SHP77 (cell line): ENCODE data around the gene PITPNC1.
"Not testable (repeated sequence)": the region's sequence is repeated elsewhere in the genome, so short reads cannot be mapped to it uniquely, and the experiment has no call there.

Experiments
- DNase-seq, 2 experiments: peaks; one replicate each; lab custom pipeline; 2025; lab: John Stamatoyannopoulos, UW

The PITPNC1 gene

DNA sequence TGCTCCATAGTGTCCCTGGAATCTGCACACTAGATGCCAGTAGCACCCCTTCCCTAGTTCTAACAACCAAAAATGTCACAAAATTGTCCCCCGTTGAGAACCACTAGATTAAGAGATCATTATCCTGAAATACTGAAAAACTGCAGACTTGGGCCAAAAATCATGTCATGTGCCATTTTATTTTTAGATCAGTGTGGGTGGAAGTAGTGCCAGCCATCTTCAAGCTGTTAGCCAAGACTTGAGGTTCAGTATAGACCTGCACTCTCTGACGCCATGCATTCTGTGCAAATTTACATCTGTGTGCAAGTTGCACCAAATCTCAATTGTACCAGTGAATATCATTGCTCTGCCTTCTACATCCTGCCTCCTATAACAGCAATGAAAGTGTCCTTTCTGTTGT is 309.2 kb downstream of the PITPNC1 start:
- no peak for DNase-seq

DNA sequence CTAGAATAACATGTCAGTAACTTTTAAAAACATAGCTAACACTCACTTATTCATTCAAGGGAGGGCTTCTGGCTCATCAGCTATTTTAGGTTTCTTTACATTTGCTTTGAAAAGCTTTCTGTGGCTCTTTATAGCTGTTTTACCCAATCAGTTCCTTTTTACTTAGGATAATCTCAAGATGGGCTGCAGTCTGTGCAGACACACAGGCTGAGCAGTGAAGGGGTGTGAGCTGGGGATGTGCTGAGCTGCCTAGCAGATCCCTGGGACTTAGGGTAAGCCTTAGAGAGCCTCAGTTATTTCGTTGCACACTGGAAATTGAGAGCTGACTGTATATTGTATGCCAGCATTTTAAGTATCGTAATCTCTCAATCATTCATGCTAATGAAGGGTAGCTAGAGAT is 310.4 kb downstream of the PITPNC1 start:
- no peak for DNase-seq

DNA sequence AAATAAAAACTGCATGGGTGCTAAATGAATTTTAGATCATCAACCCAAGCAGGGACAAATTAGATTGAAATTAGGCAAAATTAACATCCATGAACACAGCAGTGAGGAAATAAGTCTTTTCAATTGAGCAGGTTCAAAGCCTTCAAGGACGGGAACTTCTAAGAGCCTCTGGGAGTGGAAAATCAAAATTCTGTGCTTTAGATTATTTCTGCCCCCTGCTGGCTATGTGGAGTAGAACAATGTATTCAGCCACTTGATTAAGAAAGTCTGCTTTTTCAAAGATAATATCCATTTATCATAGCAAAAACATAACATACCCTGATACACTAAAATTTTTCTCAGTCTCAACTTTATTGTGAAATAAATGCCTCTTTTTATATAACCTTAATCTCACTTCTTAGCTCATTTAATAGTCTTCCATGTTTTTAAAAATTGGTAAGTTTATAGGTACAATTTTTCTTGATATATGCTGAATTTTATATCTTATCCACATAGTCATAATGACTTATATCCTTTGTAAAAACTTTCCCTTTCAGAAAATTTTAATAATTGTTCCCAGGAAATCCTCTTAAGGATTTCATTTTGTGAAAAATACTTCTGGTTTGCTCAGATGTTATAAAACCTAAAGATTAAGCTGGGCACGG is 312.6 kb downstream of the PITPNC1 start:
- DNase-seq: peak; percentile 32 to 73

DNA sequence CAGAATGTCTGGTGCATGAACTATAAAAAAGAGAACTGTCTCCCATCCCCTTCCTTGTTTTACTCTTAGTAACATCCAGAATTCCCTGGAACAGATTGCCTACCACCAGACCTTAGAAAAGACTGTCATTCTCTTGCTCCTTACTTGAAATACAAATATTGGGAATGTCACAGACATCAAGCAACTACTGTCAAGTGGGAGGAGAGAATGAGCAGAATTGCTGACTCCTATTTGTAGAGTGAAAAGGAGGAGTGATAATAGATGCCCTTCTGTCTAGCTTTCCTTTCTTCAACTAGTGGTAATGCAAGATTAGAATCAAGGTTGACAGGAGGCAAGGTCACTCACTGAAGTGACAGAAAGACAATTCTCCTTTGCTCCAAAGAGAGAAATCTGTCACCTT is 316.7 kb downstream of the PITPNC1 start:
- DNase-seq: no peak

DNA sequence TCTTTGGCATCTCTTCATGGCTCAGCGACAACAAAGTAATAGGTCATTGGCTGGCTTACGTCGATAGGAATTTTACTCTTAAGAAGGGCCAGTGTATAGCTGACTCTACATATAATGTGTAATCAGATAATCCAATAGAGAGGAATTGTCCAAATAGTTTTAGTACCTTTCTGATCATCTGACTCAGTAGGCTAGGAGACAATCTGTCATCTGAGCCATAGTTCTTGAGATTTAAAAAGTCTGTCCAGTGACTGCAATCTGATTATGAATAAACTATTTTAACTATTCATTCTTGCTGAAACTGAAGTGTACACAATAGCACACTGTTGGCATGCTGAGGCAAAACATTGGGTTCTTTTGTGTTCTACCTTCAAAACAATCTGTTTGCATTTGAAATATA is 319.3 kb downstream of the PITPNC1 start:
- DNase-seq: no peak

DNA sequence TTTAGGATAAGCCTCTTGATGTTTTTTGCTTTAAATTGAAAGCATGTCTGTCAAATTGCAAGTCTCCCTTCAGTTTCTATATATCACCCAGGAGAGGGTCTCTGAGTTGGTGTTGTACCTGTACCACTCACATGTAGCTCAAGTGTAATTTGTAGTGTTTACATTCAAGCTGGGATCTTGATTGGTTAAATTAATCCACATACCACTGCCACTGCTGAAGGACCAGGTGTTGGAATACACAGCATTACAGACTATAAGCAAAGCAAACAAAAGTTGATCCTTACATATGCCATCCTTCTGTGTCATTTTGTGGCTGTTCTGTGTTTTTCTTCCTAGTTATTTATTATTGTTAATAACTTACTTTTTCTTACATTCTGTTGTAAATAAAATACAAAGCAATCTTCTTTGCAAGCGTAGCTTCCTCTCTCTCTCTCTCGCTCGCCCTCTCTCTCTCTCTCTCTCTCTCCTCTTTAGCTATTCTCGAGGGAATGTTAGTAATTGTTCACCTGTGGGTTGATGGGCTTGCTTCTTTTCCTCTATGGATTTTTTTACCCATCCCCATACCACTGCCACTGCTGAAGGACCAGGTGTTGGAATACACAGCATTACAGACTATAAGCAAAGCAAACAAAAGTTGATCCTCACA is 319.9 kb downstream of the PITPNC1 start:
- DNase-seq: peak in 1 of 2 experiments; percentile 1

DNA sequence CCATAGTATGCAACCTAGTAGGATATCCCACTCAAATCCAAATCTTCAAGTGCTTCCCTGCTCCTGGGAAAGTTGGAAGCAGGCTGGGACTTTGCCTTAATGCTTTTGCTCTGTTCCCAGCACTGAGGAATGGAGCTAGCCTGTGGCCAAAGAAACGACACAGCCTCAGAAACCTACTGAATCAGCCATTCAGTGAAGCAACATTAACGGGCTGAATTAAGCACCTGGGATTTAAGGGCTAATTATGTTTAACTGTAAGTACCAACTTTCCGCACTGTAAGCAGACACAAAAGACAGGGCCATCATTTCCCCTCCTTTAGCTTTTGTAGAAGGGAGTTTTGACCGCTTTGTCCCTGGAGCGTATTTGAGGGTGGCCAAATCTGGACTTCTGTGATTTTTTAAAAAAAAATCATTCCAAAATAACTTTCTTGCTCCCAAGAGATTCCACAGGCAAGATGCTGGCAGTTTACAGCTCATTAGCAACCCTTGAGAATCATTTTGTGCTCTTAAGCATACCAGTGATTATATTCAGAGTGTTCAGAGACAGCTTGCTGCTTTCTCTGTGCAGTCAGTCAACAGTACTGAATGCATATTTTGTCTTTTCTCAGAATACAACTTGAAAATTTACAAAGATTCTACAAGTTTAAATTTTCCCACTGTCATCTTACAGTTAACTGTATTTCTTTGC is 323.1 kb downstream of the PITPNC1 start:
- no peak for DNase-seq

DNA sequence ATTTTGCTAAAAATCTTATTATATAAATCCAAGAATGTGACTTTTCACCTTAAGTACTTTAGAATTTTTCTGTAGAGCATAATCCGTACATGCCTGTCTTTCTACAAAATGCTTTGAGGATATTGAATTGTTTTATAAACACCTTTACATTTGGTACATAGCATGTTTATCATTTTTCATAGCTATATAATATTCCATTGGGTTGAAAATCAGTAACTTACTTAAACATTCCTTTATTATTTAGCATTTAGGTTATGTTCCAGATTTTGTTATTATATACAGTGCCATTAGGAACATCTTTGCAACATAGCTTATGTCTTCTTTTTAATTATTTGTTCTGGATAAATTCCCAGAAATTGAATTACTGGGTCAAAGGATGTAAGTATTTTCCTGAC is 323.6 kb downstream of the PITPNC1 start:
- DNase-seq: no peak

DNA sequence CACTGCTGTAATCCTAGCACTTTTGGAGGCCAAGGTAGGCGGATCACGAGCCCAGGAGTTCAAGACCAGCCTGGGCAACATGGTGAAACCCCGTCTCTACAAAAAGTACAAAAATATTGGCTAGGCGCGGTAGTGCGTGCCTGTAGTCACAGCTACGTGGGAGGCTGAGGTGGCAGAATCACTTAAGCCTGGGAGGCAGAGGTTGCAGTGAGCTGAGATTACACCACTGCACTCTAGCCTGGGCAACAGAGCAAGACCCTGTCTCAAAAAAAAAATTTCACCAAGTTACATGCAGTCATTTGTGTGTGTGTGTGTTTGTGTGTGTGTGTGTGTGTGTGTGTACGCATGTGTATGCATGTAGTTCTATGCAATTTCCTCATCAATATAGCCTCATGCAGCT is 325.8 kb downstream of the PITPNC1 start:
- DNase-seq: not testable (repeated sequence)

DNA sequence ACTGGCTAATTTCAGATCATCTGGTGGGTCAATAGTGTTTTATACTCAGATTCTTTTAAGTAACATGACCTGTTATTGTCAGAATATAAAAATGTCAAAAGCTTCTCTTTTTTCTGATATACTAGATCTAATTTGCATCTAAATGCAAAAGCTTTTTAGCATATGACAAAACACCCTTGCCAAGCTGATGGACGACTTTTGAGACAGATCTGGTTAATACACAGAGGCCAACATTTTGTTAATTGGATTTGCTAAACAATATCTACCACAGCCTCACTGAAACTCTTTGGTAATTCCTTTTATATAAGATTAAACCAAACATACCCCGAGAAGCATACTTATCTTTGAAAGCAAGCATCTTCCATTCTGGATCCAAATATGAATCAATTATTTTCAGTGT is 330.4 kb downstream of the PITPNC1 start:
- no peak for DNase-seq

DNA sequence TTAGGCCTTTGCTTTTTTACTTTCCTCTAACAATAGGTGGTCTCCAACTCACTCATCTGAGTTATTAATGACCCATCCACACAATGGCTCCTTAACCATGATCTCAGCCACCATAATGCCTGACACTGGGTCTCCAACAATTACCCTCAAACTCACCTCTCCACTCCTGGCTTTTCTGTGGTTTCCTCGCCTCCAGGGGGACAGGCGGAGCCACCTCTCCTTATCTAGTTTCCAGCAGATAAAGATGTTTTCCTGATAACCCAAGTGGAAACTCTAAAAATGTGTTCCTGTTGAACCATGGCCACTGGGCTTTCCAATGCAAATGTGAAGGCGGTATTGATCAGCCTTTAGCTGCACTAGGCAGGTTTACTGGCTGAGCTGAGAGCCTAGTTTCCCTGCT is 331.3 kb downstream of the PITPNC1 start:
- DNase-seq: no peak

DNA sequence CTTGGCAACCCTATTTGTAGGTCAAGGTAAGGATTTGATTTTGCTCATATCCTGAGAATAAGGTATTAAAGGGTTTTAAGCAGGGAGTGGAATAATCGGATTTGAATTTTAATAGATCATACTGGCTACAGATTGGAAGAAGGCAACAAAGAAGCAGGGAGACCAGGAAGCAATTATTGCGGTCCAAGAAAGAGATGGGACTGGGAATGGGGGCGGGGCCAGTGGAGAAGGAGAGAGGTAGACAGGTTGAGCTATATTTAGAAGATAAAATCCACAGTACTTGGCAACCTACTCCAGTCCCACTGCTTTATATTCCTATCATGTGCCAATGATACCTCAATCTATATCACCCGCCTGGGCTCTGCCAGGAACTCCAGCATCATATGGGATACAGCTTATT is 334.8 kb downstream of the PITPNC1 start:
- DNase-seq: no peak

DNA sequence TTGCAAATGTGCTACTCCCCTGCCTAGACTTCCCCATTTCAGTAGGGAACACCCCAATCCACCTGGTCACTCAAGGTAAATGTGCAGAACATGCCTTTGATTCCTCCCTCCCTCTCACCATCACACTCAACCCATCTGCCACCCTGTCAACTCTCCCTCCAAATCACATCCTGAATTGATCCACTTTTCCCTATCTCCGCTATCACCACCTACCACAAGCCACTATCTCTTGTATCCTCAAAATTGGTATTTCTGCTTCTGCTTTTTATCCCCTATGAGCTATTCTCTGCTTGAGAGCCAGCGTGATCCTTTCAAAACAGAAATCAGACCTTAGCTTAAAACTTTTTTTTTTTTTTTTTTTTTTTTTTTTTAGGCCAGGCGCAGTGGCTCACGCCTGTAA is 335.3 kb downstream of the PITPNC1 start:
- DNase-seq: no peak

DNA sequence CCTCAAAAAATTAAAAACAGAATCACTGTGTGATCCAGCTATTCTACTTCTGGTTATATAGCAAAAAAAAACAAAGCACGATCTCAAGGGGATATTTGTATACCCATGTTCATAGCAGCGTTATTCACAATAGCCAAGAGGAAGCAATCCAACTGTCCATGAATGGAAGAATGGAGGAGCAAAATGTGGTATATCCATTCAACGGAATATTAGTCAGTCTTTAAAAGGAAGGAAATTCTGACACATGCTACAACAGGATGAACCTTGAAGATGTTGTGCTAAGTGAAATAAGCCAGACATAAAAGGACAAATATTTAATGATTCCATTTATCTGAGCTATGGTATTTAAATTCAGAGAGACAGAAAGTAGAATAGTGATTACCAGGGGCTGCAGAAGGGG is 336.1 kb downstream of the PITPNC1 start:
- no peak for DNase-seq

DNA sequence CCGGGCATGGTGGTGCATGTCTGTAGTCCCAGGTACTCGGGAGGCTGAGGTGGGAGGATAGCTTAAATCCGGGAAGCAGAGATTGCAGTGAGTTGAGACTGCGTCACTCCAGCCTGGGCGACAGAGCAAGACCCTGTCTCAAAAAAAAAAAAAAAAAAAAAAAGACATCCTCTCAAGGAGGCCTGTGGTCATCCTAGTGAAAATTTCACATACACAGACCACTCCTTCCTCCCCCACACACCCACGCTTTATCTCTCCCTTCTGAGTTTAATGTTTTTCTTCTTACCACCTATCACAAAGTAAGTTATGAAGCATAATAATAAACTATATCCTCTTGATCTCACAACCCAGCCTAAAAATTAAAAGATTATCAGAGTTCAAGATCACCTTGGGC is 339.3 kb downstream of the PITPNC1 start:
- no peak for DNase-seq

DNA sequence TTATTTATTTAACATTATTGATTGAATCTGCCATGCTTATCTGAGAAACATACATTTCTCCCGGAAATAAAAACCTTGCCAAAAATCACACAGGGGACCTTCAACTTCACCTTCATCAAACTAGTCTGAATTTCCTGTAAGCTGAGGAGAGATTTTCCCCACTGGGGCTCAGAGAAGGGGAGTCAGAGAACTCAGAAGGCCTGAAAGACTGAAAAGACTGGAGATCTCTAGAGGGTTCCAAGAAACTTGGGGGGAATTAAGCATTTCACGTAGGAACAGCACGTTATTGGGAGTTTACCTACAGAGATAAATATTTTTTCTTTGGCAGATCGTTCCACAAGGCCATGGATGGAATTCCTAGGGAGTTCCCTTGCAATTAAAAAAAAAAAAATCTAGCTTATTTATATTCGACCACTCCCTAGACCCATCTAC is 340.1 kb downstream of the PITPNC1 start:
- DNase-seq: no peak

DNA sequence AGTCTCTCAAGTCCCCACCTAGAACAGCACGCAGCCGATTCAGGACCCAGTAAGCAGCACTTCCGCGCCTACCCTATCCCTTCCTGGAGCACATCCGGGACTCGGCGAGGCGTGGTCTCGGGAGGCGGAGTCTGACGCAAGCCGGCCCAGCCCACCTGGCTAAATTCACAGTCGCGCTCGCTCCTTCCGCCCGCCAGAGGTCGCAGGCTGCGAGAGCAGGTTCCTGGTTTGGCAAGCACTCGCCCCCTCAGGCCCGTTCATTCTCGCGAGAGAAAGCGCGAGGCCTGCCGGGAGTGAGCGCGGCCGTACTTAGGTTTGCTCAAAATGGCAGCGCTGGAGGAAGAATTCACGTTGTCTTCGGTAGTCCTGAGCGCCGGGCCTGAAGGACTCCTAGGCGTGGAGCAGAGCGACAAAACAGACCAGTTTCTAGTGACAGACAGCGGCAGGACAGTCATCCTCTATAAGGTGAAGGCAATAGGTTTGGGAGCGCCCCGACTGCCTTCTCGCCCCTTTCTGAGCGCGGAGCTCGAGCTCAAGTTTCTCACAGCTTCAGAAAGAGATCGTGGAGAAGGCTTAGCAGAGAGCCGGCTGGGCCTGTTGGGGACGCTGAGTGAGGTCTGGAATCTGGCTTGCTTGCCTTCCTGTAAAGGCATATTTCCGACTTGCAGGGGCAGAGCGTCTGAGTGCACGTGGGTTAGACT is 340.7 kb downstream of the PITPNC1 start, which contains the start of gene NOL11:
Gene NOL11 (plus strand): TSS at position 313 of the 701 bp plus-strand sequence. CDS start 12 bp downstream, at position 325.
- peak; percentile 97 to 98 for DNase-seq

DNA sequence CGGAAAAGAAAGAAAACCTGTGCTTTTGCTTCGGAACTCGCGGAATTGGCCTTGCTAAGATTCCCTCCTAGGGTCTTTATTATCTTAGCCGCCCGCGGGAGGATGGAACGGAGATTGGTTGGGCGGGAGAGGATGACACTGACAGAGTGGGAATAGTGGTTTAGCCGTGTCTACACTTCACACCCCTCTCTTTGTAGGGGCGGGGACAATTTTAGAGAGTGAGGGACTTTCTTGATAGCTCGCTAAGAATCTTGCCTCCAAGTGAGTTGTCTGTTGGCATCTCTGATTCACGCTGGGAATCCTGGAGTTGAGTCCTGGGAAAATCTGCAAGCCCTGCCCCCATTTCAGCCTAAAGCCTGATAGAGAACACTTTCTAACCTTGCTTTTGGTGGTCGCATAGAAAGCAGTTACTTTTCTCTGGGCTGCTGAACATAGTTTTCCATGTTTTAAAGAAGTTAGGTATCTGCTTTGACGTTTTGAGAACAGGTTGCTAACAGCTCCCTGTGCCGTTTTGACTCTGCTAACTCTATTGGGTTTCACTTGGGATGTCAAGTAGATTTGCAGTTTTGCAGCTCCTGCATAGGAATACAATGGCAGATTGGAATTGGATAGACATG is 341.4 kb downstream of the PITPNC1 start:
- no peak for DNase-seq

DNA sequence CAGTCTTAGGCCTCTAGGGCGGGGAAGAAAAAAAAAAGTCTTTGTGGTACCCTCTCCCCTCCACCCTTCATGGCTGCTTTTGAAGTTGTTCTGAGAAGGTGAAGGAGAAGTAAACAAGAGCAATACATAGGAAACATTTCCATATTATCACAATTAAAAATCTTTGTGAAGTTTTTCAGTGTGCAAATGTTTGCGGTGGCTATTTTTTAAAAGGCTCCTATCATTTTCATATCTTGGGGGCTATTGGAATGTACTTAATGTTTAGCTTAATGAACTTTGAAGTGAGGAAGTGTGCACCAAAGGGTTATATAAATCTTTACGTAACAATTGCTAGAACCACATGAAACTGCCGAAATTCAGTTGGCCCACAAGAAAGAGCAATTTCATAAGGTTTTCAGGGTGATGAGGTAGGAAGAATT is 348.3 kb downstream of the PITPNC1 start:
- DNase-seq: no peak

DNA sequence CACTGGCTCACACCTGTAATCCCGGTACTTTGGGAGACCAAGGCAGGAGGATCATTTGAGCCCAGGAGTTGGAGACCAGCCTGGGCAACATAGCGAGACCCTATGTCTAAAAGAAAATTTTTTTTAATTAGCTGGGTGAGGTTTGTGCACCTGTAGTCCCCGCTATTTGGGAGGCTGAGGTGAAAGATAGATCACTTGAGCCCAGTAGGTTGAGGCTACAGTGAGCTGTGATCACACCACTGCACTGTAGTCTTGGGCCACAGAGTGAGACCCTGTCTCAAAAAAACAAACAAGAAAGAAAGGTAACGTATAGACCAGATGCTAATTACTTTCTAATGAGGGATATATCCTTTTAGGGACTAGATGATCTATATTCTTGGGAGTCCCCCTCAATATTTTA is 348.7 kb downstream of the PITPNC1 start:
- DNase-seq: no peak

DNA sequence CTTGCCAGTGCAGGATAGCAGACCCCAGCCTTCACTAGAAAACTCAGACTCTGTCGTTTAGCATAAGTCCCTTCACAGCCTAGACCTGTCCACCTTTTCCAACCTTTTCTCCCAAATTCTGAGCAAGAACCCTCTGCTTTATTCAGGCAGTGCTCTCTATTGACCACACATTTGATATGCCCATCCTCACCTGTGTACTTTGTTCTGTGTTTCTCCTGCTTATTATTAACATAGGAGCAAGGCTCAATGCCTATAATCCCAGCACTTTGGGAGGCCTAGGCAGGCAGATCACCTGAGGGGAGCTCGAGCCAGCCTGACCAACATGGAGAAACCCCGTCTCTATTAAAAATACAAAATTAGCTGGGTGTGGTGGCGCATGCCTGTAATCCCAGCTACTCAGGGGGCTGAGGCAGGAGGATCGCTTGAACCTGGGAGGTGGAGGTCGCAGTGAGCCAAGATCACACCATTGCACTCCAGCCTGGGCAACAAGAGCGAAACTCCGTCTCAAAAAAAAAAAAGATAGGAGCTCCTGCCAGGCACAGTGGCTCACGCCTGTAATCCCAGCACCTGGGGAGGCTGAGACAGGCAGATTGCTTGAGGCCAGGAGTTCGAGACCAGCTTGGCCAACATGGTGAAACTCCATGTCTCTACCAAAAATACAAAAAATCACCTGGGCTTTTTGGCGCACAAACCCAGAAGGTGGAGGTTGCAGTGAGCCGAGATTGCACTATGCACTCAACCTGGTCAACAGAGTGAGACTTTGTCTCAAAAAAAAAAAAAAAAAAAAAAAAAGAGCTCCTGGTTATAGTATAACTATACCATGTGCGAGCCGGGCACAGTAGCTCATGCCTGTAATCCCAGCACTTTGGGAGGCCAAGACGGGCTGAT is 350.3 kb downstream of the PITPNC1 start:
- DNase-seq: not testable (repeated sequence)
